Body of pancreas (tissue), 4 donors: Measurements from ENCODE around the gene UTRN.

ENCODE experiments used
- CTCF ChIP-seq, 7 experiments: fragments of 450-650 bp in 4 of 7; fragments of 200-600 bp in 3 of 7; sonication (generic) in 3 of 7; IDR thresholded peaks; one replicate each; pipeline ENCODE4 v1.5.1; 2016 to 2019; ENCODE audit warnings: antibody characterized with exemption in 7 of 7
- POLR2A ChIP-seq, 3 donors: fragments of 450-650 bp; IDR thresholded peaks; one replicate each; pipeline ENCODE4 v1.6.1; 2016; ENCODE audit warnings: antibody characterized with exemption in 3 of 3, mild to moderate bottlenecking in 2 of 3

GRCh38 chr6:144298194-144298593 lies 13.1 kb downstream of the UTRN start:
- TF ChIP-seq POLR2A (IDR thresholded peaks at IDR 0.05), result no peak
- TF ChIP-seq CTCF (IDR thresholded peaks at IDR 0.05), result no peak
